HL-60 (cell line): ENCODE results near the gene PNLDC1.

Experiments
- DNase-seq, 2 experiments: peaks; one replicate each; pipeline ENCODE4 v3.0.0-alpha.2; 2010 to 2020; ENCODE audit warnings: low read depth in 1 of 2, low spot score in 1 of 2
- H3K27ac ChIP-seq: fragments of 250-450 bp; sonication (Bioruptor Pico); replicated peaks from 2 replicates; pipeline ENCODE4 v1.5.1; 2020; ENCODE audit warnings: mild to moderate bottlenecking, moderate library complexity
- H3K27me3 ChIP-seq: fragments of 250-450 bp; sonication (Bioruptor Pico); 2 replicates; pipeline ENCODE4 v1.5.1; 2021; ENCODE audit warnings: mild to moderate bottlenecking, moderate library complexity; ENCODE audit not compliant: insufficient read depth, poor library complexity, severe bottlenecking
- H3K4me3 ChIP-seq: replicated peaks from 2 replicates; pipeline ENCODE4 v1.5.1; 2011; ENCODE audit warnings: mild to moderate bottlenecking, control low read depth, low read length; ENCODE audit not compliant: insufficient read depth
- CTCF ChIP-seq: IDR thresholded peaks from one replicate; pipeline ENCODE4 v1.5.1; 2011; ENCODE audit warnings: low read length, control low read depth, inconsistent platforms; ENCODE audit not compliant: insufficient read depth
- GABPA ChIP-seq: IDR thresholded peaks from 2 replicates; pipeline ENCODE4 v1.6.1; 2012; ENCODE audit warnings: low read depth
- POLR2AphosphoS5 ChIP-seq: IDR thresholded peaks from 2 replicates; pipeline ENCODE4 v1.6.1; 2012; ENCODE audit warnings: low read depth
- REST ChIP-seq: IDR thresholded peaks from 2 replicates; pipeline ENCODE4 v1.6.1; 2012; ENCODE audit warnings: low read depth; ENCODE audit not compliant: insufficient replicate concordance
- SPI1 ChIP-seq: IDR thresholded peaks from 2 replicates; pipeline ENCODE4 v1.6.1; 2012; ENCODE audit warnings: low read depth, mild to moderate bottlenecking, borderline replicate concordance

The PNLDC1 gene

DNA sequence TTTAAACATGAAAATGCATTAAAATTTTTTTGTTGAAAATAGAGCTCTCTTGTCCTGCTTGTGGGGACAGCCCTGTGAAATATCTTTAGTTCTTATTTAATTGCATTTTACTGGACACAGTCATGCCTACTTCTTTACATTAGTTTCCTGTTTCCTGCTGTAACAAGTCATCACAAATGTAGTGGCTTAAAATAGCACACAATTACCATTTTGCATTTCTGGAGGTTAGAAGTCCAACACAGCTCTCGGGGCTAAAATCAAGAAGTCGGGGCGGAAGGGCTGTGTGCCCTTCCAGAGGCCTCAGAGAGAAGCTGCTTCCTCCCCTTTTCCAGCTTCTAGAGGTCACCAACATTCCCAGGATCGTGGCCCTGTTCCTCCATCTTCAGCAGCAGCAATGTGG, 29.4 kb downstream of the PNLDC1 start:
- TF ChIP-seq CTCF (no peak), POLR2AphosphoS5 (no peak), SPI1 (no peak), GABPA (no peak), REST (no peak)
- H3K27ac ChIP-seq = no peak overlapping the region
- H3K4me3 ChIP-seq = no peak overlapping the region
- H3K27me3 ChIP-seq = no peaks in the 10 kb centered on the region
- no peak for DNase-seq

GRCh38 chr6:159830501-159831372, 30.7 kb downstream of the PNLDC1 start:
- Histone ChIP-seq H3K27ac (no peak overlapping the region), H3K27me3 (no peaks in the 10 kb centered on the region), H3K4me3 (no peak overlapping the region)
- no peak for DNase-seq
- TF ChIP-seq POLR2AphosphoS5 = no peak
- no peak for TF ChIP-seq SPI1
- TF ChIP-seq CTCF = no peak
- TF ChIP-seq GABPA = no peak
- no peak for TF ChIP-seq REST

DNA sequence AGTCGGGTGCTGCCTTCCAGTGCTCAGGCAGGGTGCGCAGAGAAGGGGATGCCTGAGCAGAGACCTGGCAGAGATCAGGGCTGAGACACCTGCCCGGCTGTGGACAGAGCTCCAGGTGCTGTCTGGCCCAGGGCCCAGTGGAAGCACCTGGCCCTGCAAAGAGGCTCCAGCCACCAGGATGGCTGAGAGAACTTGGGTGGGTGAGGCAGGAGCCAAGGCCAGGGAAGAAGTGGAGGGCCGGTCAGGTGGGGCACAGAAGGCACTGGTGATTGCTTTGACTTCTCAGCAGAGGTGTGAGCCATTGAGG, 31.2 kb downstream of the PNLDC1 start:
- DNase-seq = no peak
- TF ChIP-seq POLR2AphosphoS5 (no peak), GABPA (no peak), REST (no peak), CTCF (no peak), SPI1 (no peak)
- H3K27ac ChIP-seq = no peak overlapping the region
- no peaks in the 10 kb centered on the region for H3K27me3 ChIP-seq
- no peak overlapping the region for H3K4me3 ChIP-seq
